Keratinocyte (primary cell): ENCODE results near the gene SCARF2.

ENCODE experiments used
- EZH2 ChIP-seq: IDR thresholded peaks from one replicate; pipeline ENCODE4 v1.6.1; 2012; ENCODE audit warnings: inconsistent platforms, mild to moderate bottlenecking, low read length, moderate library complexity
- TF ChIP-seq, protein P1 (sequence below), 3 experiments: IDR thresholded peaks in 1 of 3; conservative IDR thresholded peaks in 1 of 3; optimal IDR thresholded peaks in 1 of 3; 2 replicates in 2 of 3; 3 replicates in 1 of 3; pipeline versions ENCODE3 to v1.5.1; 2011; ENCODE audit warnings: low read length in 3 of 3, mild to moderate bottlenecking in 3 of 3, moderate library complexity in 2 of 3, control low read depth in 1 of 3, inconsistent platforms in 1 of 3; ENCODE audit not compliant: insufficient read depth in 2 of 3; ENCODE audit errors: extremely low read depth in 1 of 3

GRCh38 chr22:20421507-20421874 is 16.1 kb downstream of the SCARF2 start:
- TF ChIP-seq, protein P1, sequence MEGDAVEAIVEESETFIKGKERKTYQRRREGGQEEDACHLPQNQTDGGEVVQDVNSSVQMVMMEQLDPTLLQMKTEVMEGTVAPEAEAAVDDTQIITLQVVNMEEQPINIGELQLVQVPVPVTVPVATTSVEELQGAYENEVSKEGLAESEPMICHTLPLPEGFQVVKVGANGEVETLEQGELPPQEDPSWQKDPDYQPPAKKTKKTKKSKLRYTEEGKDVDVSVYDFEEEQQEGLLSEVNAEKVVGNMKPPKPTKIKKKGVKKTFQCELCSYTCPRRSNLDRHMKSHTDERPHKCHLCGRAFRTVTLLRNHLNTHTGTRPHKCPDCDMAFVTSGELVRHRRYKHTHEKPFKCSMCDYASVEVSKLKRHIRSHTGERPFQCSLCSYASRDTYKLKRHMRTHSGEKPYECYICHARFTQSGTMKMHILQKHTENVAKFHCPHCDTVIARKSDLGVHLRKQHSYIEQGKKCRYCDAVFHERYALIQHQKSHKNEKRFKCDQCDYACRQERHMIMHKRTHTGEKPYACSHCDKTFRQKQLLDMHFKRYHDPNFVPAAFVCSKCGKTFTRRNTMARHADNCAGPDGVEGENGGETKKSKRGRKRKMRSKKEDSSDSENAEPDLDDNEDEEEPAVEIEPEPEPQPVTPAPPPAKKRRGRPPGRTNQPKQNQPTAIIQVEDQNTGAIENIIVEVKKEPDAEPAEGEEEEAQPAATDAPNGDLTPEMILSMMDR (optimal IDR thresholded peaks at IDR 0.05 in 1 of 3, IDR thresholded peaks at IDR 0.05 in 1 of 3, conservative IDR thresholded peaks at IDR 0.05 in 1 of 3; ENCODE audit: extremely low read depth in 1 of 3, insufficient read depth in 2 of 3, low read length in 3 of 3) = no peak
- TF ChIP-seq EZH2 = no peak
